Activated CD4-positive, CD25-positive, alpha-beta regulatory T cell (primary cell): ENCODE results near the gene VAX1.

Experiments
- DNase-seq, 4 experiments: peaks; one replicate each; lab custom pipeline; 2025; lab: John Stamatoyannopoulos, UW

VAX1 gene

GRCh38 chr10:117164592-117165537 lies 26.8 kb upstream of the VAX1 start:
- no peak for DNase-seq

DNA sequence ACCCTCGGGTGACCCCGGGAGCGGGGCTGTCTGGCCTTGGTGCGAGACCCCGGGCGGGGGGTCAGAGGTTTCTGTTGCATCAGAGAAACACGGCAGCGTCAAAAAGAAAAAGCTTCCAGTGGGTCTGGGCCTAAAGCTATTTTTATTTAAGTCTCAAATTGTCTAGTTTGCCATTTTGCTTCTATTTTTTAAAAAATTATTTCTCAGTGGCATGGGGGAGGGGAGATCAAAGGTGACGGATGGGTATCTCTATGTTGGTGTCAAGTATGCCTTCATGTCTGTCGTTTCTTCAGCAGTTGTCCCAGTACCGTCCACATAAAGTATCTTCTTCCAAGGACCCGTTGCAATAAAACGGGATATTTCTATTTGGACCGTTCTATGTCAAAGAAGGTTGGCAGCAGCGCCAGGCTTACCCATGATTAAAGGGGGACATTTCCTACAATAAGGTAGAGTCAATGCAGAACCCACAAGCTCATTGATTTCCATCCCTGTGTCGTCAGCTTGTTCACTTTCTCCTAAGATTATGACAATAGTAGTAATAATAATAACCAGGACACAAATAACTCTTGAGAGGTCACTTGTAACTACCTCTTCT lies 26.0 kb upstream of the VAX1 start:
- DNase-seq, result no peak

- no peak for DNase-seq
Measured at GRCh38 chr10:117163061-117163953, 25.2 kb upstream of the VAX1 start.

GRCh38 chr10:117162093-117163060 lies 24.3 kb upstream of the VAX1 start:
- DNase-seq, result no peak

- no peak for DNase-seq
Measured at GRCh38 chr10:117161386-117162033, 23.4 kb upstream of the VAX1 start.

- DNase-seq, result no peak
Measured at GRCh38 chr10:117160567-117160966, 22.5 kb upstream of the VAX1 start.

- DNase-seq, result no peak
Measured at GRCh38 chr10:117159390-117159789, 21.3 kb upstream of the VAX1 start.

DNA sequence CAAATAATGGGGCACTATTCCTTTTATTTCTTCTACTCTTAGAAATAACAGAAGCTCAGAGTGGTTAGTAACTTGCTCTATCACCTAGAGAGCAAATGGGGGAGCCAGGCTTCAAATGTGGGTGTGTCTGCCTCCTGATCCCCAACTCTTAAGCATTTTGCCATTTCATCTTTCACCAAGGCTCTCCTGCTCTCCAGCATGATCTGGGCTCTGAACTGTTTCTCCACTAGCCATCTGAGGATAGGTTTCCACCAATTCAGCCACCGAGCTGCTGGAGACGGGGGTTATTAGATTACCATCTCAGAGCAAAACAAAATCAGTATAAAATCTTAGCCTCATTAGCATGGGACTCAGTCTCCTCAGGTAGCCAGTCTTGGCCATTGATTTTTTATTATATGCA lies 20.2 kb upstream of the VAX1 start:
- no peak for DNase-seq

DNA sequence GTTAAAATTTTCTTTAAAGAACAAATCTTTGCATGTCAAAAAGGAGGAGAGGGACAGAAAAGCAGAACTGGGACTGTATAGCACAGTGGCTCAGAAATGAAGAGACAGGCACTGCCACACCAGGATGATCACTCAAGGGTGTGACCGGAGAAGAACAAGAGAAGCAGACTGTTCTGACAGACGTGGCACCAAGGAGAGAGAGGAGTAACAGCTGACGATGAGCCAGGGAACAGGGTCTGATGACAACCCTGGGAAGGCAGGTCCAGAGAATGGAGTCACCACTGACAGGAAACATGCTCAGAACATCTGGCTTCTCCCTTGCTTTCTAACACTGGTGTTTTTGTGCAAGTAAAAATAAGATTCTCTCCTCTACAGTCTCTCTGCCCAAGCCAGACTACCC lies 14.6 kb upstream of the VAX1 start:
- no peak for DNase-seq

DNA sequence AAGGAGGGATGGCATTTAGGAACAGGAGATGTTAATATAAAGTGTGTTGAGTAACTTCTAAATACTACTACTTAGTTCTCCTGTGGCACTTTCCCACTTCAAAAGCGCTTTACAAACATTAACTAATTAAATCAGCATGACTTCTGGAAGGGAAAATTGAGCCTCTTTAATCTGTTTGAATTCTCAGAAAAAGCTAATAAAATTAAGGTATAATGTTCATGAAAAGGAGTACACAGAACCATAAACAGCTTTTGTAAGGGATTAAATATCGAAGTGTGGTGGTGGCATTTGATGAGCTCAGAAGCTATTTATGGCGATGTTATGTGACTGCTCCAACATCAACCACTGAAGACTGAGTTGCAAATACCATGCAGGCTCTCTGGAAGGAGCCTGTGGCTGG lies 10.2 kb upstream of the VAX1 start:
- DNase-seq, result no peak

DNA sequence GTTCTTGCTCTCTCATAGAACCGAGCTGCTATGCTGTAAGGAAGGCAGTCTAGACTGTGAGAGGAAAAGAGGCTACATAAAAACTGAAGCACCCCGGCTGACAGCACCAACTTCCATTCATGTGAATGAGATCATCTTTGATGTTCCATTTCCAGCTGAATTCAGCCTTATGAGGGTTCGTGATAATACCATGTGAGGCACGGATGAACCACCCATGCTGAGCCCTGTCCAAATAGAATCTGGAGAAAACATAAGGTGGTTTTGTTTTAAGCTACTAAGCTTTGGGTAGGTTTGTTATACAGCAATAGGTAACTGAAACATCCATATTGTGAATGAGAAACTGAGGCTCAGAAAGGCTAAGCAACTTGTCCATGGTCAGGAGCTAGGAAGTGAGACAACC lies 6.9 kb upstream of the VAX1 start:
- no peak for DNase-seq

DNA sequence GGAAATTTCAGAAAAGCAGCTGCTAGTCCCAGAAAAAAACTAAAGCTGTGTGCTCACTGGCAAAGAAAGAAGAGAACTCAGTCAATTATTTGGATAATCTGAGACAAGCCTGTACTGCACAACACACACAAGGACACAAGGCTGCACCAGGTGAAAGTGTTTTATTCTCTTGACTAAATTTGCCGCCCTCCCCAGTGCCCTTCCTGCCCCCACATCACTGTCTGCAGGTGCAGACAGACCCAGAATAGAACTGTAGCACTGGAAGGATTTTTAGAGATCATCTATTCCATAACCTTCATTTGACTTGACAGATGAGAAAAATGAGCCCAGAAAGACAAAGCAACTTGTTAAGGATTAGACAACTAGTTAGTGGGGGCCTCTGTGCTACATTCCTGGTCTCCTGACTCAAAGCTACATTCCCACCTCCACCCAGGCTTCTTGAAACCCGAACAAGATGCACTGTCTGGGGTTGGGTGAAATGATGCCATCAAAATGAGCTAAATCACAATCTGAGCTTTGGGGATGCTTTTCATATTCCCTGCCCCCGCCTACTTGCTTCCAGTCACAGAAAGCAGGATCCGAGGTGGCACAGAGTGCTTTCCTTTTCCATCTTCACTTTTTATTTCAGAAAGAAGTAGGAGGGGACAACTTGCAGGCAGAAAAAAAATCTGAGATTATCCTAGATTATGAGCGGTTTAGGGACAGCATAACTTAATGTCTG lies 5.2 kb upstream of the VAX1 start:
- no peak for DNase-seq

GRCh38 chr10:117140525-117140902 lies 2.4 kb upstream of the VAX1 start:
- no peak for DNase-seq

DNA sequence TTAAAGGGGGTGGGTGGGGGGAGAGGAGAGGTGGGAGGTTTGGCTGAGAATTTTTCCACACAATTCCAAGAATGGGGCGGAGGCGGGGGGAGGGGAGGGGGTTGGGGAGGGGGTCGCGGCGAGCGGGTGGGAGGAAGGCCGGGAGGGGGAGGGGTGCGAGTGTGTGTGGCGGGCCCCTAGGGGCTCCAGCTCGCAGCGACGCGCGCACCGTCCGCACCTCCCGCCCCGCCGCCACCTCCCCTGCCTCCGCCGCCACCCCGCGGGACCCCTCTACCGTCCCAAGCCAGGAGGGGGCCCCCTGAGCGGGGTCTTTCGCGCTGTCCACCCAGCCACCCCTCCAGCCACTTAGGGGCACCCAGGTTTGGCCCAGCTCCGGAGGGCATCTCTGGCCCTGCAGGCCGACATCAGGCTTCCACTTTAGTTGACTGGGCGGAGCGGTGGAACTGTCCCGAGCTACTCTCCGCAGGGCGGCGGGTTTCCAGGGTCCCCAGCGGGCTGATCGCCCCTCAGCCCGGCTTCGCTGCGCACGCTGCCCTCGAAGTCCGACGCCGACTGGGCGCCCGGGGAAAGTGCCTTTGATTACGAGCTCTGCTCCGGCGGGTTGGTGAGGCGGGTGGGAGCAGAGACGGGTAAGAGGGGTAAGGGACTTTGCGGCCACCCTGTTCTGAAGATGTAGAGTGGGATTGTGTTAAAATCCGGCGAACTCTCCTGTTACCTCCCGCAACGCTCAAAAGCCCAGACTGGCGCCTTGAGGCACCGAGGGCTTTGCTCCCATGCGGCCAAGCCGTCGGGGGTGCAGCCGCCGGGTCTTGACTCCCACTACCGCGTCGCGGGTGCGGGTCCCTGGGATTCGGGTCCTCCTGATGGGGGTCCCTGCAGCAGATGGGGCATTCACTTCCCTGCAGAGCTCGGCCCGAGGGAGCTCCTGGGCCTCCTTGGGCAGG lies 1.8 kb upstream of the VAX1 start:
- DNase-seq, result no peak

DNA sequence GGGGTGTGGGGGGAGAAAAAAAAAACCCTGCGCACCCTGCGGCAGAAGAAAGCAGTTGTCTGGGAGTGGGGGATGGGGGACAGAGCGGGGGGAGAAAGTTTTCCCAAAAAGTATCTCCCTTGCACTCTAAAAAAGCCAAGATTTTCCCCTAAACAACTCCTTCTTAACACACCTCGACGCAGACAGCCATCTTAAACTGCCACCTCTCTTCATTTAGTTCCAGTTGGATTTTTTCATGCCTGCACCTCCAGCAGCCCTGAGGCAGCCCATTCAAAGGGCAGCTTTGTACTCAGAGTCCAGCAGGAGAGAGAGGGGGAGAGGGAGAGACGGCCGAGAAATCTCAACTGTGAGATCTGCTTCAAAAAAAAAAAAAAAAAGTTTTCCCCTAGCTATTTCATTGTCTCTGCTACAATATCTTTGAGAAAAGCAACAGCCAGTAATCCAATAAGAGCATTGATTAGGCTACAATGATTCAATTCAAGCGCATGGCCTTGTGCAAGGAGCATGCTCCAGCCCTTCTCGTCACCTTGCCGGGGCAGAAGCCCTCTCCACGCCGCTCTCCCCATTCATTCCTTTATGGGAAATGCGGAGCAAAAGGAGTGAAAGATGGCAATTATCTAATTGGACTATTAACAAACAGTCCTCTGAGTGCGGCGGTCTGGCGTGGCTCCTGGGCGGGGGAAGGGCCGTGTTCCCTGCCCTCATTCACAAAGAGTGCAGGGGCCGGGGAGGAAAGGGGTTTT lies 939 bp upstream of the VAX1 start:
- no peak for DNase-seq

DNA sequence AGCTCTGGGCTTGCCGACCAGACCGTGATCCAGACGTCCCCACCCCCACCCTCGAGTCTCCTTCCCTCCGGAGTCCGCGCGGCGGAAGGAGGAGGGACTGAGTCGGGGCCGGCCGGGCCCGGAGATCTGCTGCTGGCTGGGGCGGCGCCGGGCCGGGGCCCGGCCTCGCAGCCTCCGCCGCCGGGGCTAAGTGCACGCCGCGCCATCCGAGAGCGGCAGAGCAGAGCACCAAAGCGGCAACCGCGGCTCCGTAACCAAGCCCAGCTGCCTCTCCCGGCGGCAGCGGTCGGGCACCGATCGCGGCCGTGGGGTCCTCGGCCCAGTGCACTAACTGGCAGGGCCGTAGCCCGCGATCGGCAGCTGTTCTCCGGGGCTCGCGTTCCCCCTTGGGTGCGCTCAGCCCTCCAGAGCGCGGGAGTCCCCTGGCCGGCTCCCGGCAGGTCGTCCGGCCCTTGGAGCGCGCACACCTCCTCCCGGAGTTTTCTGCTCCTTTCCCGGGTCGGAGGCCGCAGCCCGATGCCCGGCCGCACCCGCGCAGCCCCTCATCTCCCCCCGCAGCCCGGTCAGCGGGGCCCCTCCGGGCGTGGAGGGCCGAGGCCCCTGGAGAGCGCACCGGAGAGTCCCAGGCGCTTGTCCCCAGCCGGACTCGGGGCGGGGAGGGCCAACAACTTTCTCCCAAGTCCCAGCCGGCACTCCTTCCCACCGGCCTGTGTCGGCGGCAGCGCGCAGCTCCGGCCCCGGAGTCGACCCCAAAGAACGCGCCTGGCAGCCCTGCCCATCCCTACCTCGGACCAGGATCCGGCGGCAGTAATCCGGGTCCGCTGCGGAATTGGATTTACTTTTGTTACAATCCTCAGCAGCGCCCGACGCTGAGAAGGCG lies 799 bp downstream of the VAX1 start:
- no peak for DNase-seq

- DNase-seq, result no peak
Measured at GRCh38 chr10:117136391-117136975, 1.6 kb downstream of the VAX1 start.
